LoVo (cell line): ENCODE data around the gene TSPAN9.
A peak's percentile ranks its signal among the peaks of the same experiment; 100 is the strongest.
"Not testable (repeated sequence)": the region's sequence is repeated elsewhere in the genome, so short reads cannot be mapped to it uniquely, and the experiment has no call there.

ENCODE experiments used
- DNase-seq: peaks from one replicate; pipeline ENCODE4 v3.0.0-alpha.2; 2016; ENCODE audit warnings: low spot score

Gene TSPAN9

DNA sequence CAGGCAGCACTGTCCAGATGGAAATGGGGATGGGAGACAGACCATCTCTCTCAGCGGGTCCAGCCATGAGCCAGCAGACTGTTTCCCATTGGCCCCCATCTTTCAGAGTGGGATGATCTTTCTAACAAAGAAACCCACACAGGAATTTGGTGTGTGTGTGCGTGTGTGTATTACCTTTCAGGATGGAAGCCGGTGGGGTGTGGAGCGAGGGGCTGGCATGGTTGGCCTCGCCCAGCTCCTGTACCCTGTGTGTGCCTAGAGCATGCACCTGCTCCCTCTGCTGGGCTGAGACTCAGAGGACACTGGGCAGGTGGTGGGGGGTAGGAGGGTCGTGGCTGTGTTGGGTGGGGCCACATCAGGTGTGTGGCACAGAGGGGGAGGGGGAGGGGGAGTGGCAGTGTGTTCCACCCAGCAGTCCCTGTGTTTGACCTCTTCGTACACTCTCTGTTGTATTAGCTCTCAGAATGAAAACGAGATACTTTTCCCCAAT lies 33.0 kb upstream of the TSPAN9 start:
- DNase-seq = no peak

DNA sequence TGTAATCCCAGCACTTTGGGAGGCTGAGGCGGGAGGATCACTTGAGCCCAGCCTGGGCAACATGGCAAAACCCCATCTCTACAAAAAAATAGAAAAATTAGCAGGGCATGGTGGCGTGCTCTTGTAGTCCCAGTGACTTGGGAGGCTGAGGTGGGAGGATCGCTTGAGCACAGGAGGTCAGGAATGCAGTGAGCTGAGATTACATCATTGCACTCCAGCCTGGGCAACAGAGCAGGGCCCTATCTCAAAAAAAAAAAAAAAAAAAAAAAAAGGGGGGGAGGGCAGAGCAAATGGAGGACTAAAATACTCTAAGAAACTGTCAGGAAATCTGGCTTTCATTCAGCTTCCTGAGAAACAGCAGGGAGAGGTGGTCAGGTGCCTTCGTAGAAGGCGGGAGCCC lies 31.7 kb upstream of the TSPAN9 start:
- DNase-seq = no peak

DNA sequence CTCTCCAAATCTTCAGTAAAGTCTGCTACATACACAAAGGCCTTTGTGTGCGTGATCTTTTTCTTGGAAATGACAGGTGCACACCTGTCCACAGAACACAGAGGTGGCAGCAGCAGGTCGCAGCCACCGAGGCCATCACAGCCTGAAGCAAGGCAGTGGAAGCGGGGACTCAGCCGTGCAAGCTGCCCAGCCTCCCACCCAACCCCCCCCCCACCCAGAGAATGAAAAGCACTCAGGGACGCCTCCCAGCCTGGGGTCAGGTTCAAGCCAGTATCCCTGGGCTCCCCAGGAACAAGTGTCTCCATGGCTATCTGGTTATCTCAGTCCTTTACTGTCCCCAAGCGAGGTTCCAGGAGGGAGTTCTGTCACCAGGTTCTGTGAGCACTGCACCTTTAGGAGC lies 31.2 kb upstream of the TSPAN9 start:
- DNase-seq = no peak

DNA sequence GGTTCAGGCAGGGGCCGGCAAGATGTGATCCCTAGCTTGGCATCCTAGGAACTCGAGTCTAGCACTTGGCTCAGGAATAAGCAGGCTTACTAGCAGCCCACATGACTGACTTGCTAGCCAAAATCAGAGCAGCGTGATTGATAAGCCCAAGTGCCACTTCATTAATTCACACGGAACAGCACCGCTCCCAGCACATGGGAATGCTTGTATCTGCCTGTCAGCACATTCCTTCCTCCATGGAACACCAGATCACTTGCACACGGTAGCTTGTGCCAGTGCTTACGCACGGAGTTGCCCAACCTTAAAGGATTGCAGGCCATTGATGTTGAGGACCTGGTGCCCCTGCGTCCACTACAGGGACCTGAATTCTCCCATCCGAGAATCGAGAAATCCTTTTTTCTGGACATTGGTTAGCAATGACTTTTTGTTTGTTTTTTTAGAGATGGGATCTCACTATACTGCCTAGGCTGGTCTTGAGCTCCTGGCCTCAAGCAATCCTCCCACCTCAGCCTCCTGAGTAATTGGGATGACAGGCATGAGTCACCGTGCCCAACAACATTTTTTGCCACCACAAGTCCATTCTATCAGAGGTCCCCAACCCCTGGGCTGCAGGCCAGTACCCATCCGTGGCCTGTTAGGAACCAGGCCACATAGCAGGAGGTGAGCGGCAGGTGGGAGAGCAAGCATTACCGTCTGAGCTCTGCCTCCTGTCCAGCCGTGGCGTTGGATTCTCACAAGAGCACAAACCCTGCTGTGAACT lies 30.6 kb upstream of the TSPAN9 start:
- DNase-seq = no peak

DNA sequence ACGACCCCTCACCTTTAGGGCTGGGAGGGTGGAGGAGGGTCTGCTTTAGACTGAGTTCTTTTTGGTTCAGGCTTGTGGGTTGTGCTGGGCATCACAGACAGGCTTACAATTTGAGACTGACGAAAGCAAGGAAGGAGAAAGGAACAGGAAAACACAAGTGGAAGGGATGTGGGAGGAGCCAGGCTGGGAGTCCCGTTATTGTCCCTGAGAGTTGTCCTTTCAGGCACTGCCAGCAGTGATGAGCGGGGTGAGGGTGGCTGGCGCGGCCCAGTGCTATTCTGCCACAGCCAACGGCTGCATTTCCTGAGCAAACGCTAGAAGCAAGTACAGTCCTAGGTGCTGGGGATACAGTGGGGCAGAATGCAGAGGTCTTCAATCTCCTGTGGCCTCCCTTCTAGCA lies 29.2 kb upstream of the TSPAN9 start:
- no peak for DNase-seq

DNA sequence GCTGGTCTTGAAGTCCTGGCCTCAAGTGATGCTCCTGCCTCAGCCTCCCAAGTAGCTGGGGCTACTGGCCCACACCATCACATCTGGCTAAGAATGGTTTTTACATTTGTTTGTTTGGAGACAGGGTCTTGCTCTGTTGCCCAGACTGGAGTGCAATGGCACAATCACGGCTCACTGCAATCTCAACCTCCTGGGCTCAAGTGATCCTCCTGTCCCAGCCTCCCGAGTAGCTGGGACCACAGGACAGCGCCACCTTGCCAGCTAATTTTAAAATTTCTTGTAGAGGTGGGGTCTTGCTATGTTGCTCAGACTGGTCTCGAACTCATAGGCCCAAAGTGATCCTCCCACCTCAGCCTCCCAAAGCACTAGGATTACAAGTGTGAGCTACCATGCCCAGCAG lies 28.6 kb upstream of the TSPAN9 start:
- DNase-seq = no peak

DNA sequence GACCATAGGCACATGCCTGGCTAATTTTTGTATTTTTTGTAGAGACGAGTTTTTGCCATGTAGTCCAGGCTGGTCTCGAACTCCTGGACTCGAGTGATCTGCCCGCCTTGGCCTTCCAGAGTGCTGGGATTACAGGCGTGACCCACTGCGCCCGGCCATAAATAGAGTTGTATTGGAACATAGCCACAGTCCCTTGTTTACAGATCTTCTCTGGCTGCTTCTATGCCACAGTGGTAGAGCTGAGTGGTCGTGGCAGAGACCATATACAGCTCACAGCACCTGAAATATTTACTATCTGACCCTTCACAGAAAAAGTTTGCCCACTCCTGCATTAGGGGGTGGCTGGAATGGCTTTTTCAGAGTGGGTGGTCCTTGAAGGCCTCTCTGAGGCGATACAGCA lies 28.0 kb upstream of the TSPAN9 start:
- no peak for DNase-seq

DNA sequence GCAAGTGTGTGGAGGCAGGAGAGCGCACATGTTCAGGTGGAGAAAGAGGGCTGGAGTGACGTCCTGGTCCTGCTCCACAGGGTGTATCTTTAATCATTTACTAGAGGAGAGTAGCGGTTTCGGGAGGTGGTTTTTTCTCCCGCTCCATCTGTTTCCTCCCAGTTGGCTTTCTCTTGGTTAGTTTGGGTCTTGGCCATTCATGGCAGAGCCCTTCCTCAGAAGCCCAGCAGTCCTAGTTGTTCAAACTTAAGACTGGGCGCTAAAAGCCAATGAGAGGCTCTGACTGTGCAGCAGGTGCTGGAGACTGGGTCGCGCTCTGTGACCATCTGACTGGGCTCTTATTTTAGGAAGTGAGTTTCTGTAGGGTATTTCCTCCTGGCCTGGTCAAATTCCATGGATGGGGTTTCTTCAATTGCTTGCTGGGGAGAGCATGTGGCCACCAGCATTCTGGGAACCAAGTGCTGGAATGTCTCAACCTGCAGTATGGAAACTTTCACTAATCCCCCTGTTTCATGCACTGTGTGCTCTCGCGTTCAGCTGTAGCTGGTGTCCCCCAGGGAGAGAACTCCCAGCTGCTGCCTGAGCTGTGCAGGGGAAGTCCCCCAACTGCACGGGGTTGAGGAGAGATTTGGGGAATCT lies 27.4 kb upstream of the TSPAN9 start:
- DNase-seq = no peak

DNA sequence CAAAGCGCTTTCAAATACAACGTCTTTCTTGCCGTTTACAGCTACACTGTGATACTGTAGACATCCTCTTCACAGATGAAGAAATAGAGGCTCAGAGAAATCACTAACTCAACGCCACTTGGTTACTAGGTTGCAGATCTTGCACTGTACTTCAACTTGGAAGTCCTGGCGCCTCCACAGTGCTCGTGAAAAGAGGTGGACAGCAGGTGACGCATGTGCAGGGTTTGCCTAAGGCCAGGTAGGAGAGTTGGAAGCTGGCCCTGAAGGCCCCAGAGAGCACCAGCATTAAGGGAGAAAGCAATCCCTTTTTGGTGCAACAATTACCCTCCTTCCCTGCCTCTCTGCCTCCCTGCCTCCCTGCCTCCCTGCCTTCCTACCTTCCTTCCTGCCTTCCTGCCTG lies 22.8 kb upstream of the TSPAN9 start:
- DNase-seq = no peak

DNA sequence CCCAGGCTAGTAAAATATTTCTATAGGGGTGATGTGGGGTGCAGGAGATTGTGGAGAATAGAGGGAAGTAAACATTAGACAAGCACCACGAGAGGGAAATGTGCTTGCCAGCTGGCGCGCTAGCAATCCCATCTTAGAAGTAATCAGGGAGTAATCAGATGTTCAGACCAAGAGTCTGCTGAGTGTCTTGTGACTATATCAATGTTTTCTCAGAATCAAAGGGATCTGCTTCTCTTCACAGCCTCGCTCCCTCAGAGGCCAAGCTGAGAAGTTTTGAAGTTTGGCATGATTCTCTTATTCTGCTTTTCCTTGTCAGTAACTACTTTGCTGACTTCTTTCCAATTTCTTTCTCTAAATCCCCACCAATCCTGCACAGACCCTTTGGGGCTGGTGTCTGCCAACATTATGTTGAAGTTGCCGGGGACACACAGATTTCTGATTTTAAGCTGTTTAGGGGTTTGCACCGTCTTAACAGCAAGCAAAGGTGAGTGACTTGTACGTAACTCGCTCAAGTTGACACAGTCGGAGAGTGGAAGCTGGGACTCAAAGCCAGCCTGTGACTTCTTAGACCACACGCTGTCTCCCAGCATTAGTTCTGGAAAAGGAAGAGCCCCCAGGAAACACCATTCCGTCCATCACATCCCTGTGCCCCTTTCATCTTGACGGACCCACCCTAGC lies 22.0 kb upstream of the TSPAN9 start:
- DNase-seq = no peak

DNA sequence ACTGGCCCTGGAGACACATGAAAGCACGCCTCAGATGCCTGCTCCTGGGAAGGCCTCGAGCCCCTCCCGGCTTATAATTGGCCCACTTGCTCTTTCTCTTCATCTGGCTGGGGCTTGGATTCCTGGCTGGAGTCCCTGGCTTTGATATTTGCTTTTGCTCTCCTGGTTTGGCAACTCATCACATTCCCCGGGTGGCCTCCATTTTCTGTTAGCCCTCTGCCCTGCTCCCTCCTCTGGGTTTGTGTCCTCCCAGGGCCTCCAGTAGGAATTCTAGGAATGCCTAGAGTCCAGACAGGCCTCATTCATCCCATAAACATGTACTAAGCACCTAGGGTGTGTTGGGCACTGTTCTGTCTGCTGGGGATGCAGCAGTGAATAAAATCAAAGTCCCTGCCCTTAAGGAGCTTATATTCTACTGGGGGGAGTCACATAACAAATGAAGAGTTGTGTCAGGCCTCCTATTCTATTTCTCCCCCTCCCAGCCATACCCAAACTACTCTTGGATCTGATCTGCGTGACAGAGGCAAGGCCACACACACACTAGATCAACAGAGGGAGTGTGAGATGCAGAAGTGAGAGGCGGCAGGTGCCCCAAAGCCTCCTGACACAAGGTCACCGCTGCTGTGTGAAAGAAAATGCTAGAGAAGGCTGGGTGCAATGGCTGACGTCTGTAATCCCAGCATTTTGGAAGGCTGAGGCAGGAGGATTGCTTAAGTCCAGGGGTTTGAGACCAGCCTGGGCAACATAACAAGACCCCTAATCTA lies 21.3 kb upstream of the TSPAN9 start:
- no peak for DNase-seq

DNA sequence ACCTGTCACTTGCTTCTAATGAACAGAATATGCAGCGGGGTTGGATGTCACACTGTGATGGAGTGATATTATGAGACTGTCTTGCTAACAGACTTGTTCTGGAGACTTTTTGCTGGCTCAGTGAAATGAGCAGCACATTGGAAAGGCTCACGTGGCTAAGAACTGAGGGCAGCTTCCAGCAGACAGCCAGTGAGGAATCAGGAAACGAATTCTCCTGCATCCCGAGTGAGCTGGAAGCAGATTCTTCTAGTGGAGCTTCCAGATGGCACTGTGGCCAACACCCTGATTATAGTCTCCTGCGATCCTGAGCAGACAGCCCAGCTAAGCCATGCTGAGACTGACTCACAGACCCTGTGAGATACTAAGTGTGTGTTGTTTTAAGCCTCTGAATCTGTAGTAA lies 16.1 kb upstream of the TSPAN9 start:
- DNase-seq = no peak

DNA sequence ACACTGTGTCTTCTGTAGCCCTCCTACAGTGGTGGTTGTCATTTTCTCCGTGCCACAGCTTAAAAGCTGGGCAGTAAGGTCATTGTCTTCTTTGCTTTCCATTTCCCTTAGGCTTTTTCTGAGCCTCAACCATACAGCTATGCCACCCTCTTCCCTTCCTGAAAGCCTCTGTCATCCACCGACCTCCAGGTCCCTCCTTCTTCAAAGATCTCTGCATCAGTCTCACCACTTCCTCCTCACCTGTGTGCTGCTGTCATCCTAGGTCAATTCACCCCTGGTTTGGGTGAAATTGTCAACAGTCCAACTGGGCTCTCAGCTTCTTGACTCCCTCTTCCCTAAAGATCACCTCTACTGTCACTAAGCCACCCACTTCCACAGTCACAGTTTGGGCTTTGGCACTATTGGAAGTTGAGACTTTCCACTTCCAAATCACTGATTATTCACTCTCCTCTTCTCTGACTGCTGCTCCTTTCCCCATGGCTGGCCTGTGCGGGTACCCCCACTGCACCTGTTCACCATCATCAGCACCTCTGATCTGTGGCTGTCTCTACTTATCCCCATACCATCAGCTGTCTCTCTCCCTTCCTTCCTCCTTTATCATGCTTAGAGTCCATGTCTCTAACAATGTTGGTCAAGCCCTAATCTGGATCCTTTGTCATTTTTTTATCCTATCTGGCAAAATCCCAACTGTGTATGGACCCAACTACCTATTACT lies 15.5 kb upstream of the TSPAN9 start:
- DNase-seq = no peak

DNA sequence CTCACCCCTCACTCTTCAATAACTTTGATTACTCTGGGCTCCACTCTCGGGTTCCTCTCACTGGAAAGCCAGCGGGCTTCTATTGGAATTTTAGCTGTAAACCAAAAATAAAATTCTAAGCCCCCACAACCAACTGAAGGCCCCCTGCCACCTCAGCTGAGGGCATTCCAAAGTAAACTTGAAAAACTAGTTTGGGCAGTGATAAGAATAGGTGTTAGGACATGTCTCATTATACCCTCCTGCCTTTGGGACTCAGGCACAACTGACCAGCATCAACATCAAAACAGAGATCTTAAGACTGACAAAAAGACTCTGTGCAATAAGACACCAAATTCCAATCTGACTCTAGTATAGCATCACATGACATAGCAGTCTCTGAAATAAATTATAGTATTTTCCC lies 11.9 kb upstream of the TSPAN9 start:
- no peak for DNase-seq

DNA sequence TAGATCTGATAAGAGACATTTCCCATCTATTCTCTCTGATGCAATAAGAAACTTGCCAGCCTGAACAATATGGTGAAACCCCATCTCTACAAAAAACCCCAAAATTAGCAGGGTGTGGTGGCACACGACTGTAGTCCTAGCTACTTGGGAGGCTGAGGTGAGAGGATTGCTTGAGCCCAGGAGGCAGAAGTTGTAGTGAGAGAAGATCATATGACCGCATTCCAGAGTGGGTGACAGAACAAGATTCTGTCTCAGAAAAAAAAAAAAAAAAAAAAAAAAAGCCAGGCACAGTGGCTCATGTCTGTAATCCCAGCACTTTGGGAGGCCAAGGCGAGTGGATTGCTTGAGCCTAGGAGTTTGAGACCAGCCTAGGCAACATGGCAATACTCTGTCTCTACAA lies 11.3 kb upstream of the TSPAN9 start:
- not testable (repeated sequence) for DNase-seq

DNA sequence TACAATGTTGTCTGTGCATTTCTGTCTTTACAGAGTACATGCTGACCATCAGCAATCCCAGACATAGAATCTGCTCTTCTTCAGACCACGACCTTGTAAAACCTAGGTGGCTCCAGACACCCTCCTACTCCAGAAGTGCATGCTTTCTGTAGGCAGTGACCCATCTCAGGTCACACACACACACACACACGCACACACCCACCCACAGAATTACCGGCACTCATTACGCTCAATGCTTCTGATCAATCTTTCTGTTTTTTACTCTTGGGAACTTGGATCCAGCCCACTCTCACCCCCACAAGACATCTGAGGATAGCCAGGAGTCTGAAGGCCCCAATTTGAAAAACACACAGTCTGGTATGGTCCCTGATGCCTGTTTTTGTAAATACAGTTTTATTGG lies 7.5 kb upstream of the TSPAN9 start:
- no peak for DNase-seq

DNA sequence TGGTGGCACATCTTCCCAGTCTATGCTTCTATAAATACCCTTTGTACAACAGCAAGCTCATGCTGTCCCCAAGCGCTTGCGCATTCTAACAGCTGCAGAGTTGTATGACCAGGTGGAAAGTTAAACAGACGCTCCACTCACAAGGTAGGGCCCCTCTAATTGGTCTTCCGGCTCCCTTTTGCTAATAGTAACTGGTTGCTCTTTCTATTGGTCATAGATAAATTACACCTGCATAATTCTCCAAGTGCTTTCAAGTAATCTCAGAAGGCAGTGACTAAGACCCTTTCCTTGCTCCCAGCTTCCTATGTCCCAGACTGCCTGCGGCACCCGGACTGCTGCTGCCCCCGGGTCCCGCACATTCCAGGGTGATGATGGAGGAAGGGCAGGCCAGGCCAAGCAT lies 6.1 kb upstream of the TSPAN9 start:
- no peak for DNase-seq

DNA sequence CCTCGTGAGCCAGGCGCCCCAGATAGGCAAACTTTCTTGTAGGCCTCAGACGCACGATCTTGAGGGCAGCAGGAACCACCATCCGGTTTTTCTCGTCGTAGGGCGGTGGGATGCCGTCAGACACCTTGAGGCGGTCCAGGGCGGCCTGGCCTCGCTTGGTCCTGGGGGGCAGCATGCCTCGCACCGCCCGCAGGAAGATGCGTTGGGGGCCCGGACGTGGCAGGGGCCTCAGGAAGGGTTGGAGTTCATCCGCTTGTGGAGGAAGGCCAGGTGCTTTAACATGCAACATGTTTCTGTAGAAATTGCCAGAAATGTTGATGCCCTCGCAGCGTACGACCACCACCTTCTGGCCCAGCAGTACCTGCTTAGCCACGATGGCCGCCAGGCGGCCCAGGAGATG lies 5.5 kb upstream of the TSPAN9 start:
- no peak for DNase-seq

DNA sequence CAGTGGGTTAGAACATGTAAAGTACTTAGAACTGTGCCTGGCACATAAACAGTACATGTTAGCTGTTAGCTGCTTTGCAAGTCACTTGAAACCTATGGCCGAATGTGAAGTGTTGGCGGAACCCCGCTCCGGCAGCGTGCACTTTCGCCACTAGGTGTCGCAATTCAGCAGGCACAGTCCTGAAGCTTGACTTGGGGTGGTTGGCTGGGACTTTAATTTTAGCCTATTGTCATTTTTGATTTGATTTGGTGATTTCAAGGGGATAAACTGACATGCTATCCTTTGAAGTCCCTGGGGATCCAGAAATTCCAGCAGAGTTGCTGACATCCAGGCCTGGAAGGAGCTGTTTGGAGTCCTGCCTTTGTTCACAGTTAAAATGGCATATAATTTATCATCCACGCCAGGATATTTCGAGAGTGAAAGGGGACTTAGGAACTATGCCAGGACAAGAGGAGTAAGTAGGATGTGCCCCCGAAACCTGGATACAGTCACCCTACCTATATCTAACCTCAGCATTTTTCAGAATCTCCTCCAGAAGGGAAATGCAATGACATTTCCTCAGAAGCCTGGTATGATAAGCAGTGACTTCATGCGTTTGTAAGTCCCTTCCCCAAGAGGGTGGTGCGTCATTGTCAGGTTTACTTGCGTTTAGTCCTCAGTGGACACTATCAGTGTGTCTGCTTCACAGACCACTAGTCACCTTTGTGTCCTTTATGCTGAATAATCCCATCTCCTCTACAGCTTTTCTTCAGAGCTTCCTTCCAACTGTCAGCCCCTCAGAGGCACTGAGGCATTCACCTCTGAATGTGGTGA lies 3.5 kb upstream of the TSPAN9 start:
- DNase-seq = peak; percentile 81

DNA sequence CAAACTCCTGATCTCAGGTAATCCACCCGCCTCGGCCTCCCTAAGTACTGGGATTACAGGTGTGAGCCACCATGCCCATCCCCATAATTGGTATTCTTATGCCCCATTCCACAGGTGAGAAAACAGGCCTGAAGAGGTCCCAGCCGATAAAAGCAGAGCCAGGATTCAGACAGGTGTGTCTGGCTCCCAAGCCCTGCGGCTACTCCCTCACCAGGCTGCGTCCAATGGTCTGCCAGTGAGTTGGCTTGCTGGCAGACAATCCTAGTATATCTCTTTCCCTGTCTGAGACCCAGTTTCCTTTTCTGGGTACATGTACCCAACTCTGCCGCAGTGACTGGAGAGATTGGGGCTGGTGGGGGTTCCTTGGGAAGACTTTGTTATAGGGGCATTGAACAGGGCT lies 1.9 kb upstream of the TSPAN9 start:
- no peak for DNase-seq

DNA sequence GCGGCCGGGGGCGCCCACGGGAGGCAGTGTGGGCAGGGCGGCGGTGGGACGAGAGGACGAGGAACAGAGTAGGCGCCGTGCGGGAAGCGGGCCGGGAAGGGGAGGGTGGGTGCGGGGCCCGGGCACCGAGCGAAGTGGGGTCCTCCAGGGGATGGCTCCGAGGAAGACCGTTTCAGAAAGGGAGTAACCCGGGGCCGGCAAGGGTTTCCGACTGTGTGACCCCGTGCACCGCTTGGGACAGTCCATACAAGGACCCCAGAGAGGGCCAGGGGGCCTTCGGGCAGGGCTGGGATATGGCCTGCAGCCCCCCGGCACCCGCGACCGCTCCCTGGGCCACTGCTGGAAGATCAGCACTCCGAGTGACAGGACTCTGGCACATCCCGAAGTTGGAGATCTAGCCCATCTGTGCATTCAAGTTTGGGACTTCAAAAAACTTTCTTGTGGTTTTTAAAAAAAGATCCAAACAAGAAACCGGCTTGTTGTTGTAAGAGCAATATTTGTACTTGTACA lies 448 bp downstream of the TSPAN9 start:
- no peak for DNase-seq
